ENCODE data around the gene EPHA5.
"Not testable (repeated sequence)": the region's sequence is repeated elsewhere in the genome, so short reads cannot be mapped to it uniquely, and the experiment has no call there.

The EPHA5 gene

GRCh38 chr4:65344278-65344825, 325.9 kb downstream of the EPHA5 start:
- no peak for DNase-seq

DNA sequence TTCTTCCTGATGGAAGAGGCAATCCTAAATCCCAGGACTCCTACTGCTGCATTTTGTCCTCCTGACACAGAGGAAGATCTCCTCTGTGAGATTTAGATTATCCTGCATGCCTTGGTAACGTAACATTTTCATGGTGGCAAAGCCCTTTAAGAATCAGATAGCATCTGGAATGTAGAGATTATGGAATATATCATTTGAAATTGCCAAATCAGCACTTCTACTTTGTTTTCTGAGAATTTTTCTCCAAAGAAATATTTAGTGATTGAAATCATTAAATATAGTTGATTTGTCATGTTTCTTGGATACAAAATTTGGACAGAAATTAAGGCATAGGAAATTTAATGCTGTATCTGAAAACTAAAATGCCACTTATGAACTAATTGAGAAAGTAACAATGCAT, 326.9 kb downstream of the EPHA5 start:
- no peak for DNase-seq

DNA sequence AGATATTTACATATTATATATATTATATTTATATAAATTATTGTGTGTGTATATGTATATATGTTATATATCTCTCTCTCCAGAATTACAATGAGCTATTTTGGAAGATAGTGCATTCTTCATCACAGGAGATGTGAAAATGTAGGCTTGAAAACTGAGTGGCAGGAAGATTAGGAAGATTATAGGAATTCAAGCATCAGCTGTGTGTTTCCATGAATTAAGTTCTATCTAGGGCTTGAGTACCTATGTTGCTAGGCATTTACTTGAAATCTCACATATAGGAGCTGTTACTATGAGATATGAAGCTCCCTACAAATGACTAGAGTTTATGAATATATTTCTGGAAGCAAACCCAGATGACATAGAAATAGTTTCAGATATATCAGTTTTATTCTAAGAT, 328.7 kb downstream of the EPHA5 start:
- DNase-seq: no peak

- DNase-seq: no peak
Measured at GRCh38 chr4:65340382-65341109, 329.7 kb downstream of the EPHA5 start.

DNA sequence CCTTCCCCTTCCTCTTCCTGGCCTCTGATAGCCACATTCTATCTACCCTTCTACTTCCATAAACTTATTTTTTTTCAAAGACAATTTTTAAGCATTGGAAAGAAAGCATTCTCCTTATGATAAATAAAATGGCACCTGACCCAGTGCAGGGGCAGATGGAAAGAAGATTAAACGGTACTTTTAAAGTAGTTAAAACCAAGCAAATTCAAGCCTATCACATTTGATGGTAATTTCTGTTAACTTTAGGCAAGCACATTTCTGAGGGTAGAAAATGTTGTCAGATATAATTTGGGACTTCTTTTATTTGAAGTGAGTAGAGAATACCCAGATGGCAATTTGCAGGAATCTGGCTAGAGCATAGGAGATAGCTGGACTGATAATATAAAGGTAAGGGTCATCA, 332.9 kb downstream of the EPHA5 start:
- no peak for DNase-seq

- no peak for DNase-seq
Measured at GRCh38 chr4:65336465-65336864, 333.8 kb downstream of the EPHA5 start.

GRCh38 chr4:65316534-65316933, 353.8 kb downstream of the EPHA5 start:
- DNase-seq: no peak

GRCh38 chr4:65311120-65311519, 359.2 kb downstream of the EPHA5 start:
- DNase-seq: no peak

DNA sequence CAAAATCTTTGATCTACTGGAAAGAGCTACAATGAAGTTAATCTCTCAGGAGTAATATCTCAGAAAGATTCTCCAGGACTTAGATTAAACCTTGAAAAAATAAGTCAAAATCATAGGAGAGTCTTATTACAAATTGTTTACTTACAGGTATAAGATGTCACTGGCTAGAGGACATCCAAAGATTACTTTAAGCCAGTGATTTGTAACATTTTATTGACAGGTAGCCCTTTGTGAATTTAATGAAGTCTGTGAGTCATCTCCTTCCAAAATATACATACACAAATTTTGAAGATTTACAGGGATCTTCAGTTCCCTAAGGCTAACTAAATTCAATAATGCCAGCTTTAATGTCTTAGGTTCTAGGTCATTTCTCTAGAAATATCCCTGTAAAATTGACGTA, 359.7 kb downstream of the EPHA5 start:
- no peak for DNase-seq

- DNase-seq: not testable (repeated sequence)
Measured at GRCh38 chr4:65308626-65309025, 361.7 kb downstream of the EPHA5 start.

- no peak for DNase-seq
Measured at GRCh38 chr4:65302145-65302544, 368.1 kb downstream of the EPHA5 start.

GRCh38 chr4:65296246-65296645, 374.0 kb downstream of the EPHA5 start:
- no peak for DNase-seq

DNA sequence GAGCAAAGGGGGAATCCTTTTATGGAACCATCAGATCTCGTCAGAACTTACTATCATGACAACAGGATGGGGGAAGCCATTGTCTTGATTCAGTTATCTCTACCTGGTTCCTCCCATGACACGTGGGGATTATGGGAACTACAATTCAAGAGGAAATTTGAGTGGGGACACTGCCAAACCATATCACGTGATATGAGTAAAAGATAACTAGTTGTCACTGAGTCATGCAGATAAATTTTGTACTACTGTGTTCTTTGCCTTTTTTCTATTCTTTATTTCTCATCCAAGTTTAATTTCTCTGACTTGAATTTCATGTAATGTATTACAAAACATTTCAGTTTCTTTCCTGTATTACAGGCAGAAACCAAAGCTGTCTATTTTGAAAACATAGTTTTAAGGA, 383.2 kb downstream of the EPHA5 start:
- DNase-seq: no peak

Measured in activated CD4-positive, alpha-beta T cell treated with anti-CD3 and anti-CD28 coated beads, Interleukin-2, amount 50 U/mL, for 1 hour (primary cell).